NCI-H2107 treated with DMSO at 0.1 percent for 48 hours (cell line): Measurements from ENCODE around the gene CDK5RAP3.

Experiments
- DNase-seq: peaks from one replicate; lab custom pipeline; 2025; ENCODE audit not compliant: unreplicated experiment; lab: John Stamatoyannopoulos, UW

Gene CDK5RAP3

GRCh38 chr17:47948706-47949196 is 22.2 kb upstream of the CDK5RAP3 start:
- DNase-seq, result no peak

GRCh38 chr17:47949197-47949759 is 21.6 kb upstream of the CDK5RAP3 start:
- DNase-seq, result peak; percentile 73

GRCh38 chr17:47949946-47950345 is 21.0 kb upstream of the CDK5RAP3 start:
- no peak for DNase-seq

- DNase-seq, result no peak
Measured at GRCh38 chr17:47950448-47950847, 20.5 kb upstream of the CDK5RAP3 start.

GRCh38 chr17:47952171-47953021 is 18.5 kb upstream of the CDK5RAP3 start:
- no peak for DNase-seq

GRCh38 chr17:47953909-47954308 is 17.0 kb upstream of the CDK5RAP3 start:
- no peak for DNase-seq

- no peak for DNase-seq
Measured at GRCh38 chr17:47955497-47956461, 15.1 kb upstream of the CDK5RAP3 start.

GRCh38 chr17:47956791-47957590 is 13.9 kb upstream of the CDK5RAP3 start:
- DNase-seq, result no peak

- peak; percentile 94 for DNase-seq
Measured at GRCh38 chr17:47957591-47958490, 13.1 kb upstream of the CDK5RAP3 start, which contains the start of gene PRR15L. TSS of gene PRR15L (minus strand) at chr17:47957883. CDS start at chr17:47953234, 4,649 bp downstream.

GRCh38 chr17:47959825-47960655 is 10.9 kb upstream of the CDK5RAP3 start:
- peak; percentile 96 for DNase-seq

- no peak for DNase-seq
Measured at GRCh38 chr17:47961406-47961805, 9.5 kb upstream of the CDK5RAP3 start.

- DNase-seq, result no peak
Measured at GRCh38 chr17:47962901-47963300, 8.0 kb upstream of the CDK5RAP3 start.

- DNase-seq, result no peak
Measured at GRCh38 chr17:47964856-47965255, 6.1 kb upstream of the CDK5RAP3 start.

GRCh38 chr17:47966079-47966519 is 4.8 kb upstream of the CDK5RAP3 start:
- DNase-seq, result no peak

- DNase-seq, result no peak
Measured at GRCh38 chr17:47967607-47968252, 3.2 kb upstream of the CDK5RAP3 start.

- DNase-seq, result no peak
Measured at GRCh38 chr17:47968836-47969235, 2.1 kb upstream of the CDK5RAP3 start.

GRCh38 chr17:47969930-47970724 is 786 bp upstream of the CDK5RAP3 start:
- DNase-seq, result no peak
